ENCODE results near the gene ATXN7L3.
"Not testable (repeated sequence)": the region's sequence is repeated elsewhere in the genome, so short reads cannot be mapped to it uniquely, and the experiment has no call there.

The ATXN7L3 gene

GRCh38 chr17:44170499-44171201, 29.0 kb downstream of the ATXN7L3 start, which contains the start of gene ASB16:
ASB16 (plus strand) TSS chr17:44170704; CDS start chr17:44170790, 86 bp downstream.
- no peak for DNase-seq

GRCh38 chr17:44170135-44170498, 29.6 kb downstream of the ATXN7L3 start:
- no peak for DNase-seq

DNA sequence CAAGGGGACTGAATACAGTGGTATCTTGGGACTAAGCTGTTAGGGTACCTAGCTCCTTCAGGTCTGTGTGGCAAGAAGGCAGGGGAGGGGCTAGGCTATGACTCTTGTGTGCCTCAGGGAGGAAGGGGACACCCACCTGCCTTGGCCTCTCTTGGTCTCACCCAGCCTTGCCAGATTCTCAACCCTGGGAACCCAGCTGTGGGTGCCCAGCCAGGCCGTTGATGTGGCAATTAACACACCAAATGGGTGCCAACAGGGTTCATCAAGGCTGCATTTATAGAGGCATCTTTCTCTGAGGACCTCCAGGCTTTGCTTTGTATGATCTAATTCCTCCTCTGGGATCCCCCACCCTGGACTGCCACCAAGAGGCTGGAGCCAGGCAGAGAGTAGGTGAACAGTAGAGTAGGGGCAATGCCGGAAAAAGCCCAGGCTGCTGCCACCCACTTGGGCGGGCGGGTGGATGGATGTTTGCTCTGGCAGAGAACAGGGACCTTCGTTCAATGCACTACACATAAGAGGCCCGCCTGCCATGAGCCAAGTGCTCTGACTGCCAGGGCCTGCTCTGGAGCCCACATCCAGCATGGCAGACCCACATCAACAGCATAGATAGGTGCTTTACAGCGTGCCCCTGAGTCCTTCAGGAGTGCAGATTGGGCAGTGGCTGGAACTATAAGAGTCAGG, 32.4 kb downstream of the ATXN7L3 start:
- DNase-seq: no peak

DNA sequence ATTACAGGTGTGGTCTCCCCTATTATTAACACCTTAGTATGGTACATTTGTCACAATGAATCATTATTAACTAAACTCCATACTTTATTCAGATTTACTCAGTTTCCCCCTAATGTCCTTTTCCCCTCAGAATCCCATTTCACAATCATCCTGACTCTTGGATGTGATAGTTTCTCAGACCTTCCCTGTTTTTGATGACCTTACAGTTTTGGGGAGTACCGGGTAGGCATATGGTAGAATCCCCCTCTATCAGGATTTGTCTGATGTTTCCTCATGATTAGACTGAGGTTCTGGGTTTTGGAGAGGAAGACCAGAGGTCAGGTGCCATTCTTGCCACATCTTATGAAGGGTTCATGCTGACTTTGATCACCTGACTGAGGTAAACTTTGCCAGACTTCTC, 35.2 kb downstream of the ATXN7L3 start:
- no peak for DNase-seq

DNA sequence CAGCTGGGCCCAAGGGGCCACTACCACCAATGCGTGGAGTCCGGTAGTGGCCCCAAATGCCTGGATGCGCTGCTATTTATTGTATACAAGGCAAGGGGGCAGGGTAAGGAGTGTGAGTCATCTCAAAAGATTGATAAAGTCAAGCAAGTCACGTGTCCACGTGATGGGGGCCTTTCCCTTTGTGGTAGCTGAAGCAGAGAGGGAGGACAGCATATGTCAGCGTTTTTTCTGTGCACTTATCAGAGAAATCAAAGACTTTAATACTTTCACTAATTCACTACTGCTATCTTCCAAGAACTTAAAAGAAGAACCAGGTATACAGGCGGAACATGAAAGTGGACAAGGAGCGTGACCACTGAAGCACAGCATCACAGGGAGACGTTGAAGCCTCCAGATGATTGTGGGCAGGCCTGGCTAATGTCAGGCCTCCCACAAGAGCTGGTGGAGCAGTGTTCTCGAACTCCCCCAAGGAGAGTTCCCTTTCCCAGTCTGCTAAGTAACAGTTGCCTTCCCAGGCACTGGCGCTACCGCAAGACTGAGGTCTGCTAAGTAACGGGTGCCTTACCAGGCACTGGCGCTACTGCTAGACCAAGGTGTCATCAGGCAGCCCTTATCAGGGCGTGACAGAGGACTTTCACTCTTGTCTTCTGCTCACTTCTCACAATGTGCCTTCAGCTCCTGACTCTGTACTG, 40.0 kb downstream of the ATXN7L3 start:
- DNase-seq: peak; percentile 47

- DNase-seq: no peak
These were observed 44.2 kb downstream of the ATXN7L3 start for GRCh38 chr17:44155488-44155887.

- no peak for DNase-seq
These were observed 46.8 kb downstream of the ATXN7L3 start for GRCh38 chr17:44152875-44153274.

- no peak for DNase-seq
These were observed 49.8 kb downstream of the ATXN7L3 start for GRCh38 chr17:44149750-44150329.

DNA sequence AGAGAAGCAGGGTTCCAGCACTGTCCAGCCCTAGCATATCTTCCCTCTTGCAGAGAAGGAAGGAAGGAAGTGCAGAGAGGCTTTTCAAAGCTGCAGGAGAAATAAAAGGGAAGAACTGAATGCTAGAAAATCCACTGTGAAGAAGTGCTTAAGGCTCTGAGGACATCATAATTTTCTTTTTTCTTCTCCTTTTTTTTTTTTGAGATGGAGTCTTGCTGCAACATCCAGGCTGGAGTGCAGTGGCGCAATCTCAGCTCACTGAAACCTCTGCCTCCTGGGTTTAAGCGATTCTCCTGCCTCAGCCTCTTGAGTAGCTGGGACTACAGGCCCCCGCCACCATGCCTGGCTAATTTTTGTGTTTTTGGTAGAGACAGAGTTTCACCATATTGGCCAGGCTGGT, 50.6 kb downstream of the ATXN7L3 start:
- not testable (repeated sequence) for DNase-seq

DNA sequence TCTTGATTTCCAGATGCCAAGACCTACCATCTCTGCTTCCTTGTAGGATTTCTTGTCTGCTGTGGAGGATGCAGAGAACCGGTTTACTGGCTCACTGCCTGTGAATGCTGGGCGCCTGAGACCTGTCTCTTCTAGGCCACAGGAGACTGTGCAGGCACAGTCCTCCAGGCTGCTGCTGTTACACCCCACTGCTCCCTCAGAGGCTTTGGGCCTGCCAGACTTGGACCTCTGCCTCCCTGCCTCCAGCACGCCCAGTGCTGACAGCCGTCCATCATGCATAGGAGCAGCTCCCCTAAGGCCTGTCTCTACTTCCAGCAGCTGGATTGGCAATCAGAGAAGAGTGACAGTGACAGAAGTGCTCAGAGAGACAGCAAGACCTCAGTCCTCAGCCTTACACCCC, 51.9 kb downstream of the ATXN7L3 start:
- no peak for DNase-seq

GRCh38 chr17:44146375-44147346, 53.0 kb downstream of the ATXN7L3 start:
- DNase-seq: no peak

GRCh38 chr17:44144966-44145739, 54.5 kb downstream of the ATXN7L3 start:
- no peak for DNase-seq

GRCh38 chr17:44143921-44144320, 55.8 kb downstream of the ATXN7L3 start:
- not testable (repeated sequence) for DNase-seq

Data from stimulated activated CD8-positive, alpha-beta memory T cell treated with anti-CD3 and anti-CD28 coated beads, Interleukin-4, amount 100 ng/mL, for 48 hours (primary cell).